IMR-90 (cell line): ENCODE results near the gene CEP76. TPM values are rescaled to one million over a fixed set of nuclear protein-coding genes. Genes with fewer than 3 reads are reported as not detected.

Source experiments
- ATAC-seq: fragments of 200-7000 bp; cut with Tn5 transposase; 2 replicates; pipeline ENCODE4 v1.9.1; 2020; ENCODE audit warnings: low read depth, mild to moderate bottlenecking, moderate library complexity
- BruUV-seq: library from RNA; stranded (reverse); fragments of 400-500 nt; replicated peaks from 2 replicates; lab custom pipeline; 2021; lab: Mats Ljungman, UMichigan
- CTCF ChIA-PET: fragments of 300-600 bp; formaldehyde crosslinking; extraction: SDS; loops from one replicate; lab custom pipeline; 2021; ENCODE audit warnings: antibody characterized with exemption; lab: Yijun Ruan, JAX
- POLR2A ChIA-PET: fragments of 300-600 bp; sonication (Branson Sonifier 250); formaldehyde crosslinking; loops from one replicate; lab custom pipeline; 2022; ENCODE audit warnings: antibody characterized with exemption; ENCODE audit not compliant: unreplicated experiment; lab: Charles Lee
- DNase-seq: peaks from one replicate; pipeline ENCODE4 v3.0.0; 2013
- H2AFZ ChIP-seq: replicated peaks from 2 replicates; pipeline ENCODE3; 2013; ENCODE audit warnings: low read length, mild to moderate bottlenecking; ENCODE audit not compliant: poor library complexity
- H2AK5ac ChIP-seq: 2 replicates; pipeline ENCODE4 v1.6.1; 2013; ENCODE audit warnings: low read depth, low read length, inconsistent platforms
- H2AK9ac ChIP-seq: replicated peaks from 2 replicates; pipeline ENCODE3; 2013; ENCODE audit warnings: mild to moderate bottlenecking, low read depth, low read length, moderate library complexity; ENCODE audit not compliant: poor library complexity
- H2BK120ac ChIP-seq: 2 replicates; pipeline ENCODE4 v1.6.1; 2013; ENCODE audit warnings: low read depth, low read length, inconsistent platforms
- H2BK15ac ChIP-seq: 3 replicates; pipeline ENCODE4 v1.6.1; 2013; ENCODE audit warnings: low read depth, low read length, inconsistent platforms
- H2BK20ac ChIP-seq: 2 replicates; pipeline ENCODE4 v1.6.1; 2013; ENCODE audit warnings: low read depth, mild to moderate bottlenecking, inconsistent platforms, low read length, moderate library complexity
- H2BK5ac ChIP-seq: 2 replicates; pipeline ENCODE4 v1.6.1; 2013; ENCODE audit warnings: mild to moderate bottlenecking, low read depth, low read length, inconsistent platforms; ENCODE audit not compliant: poor library complexity, severe bottlenecking
- H3K14ac ChIP-seq: replicated peaks from 2 replicates; pipeline ENCODE4 v1.6.1; 2013; ENCODE audit warnings: low read depth, low read length, inconsistent platforms
- H3K18ac ChIP-seq: 2 replicates; pipeline ENCODE4 v1.6.1; 2013; ENCODE audit warnings: low read depth, low read length, control low read depth
- H3K23ac ChIP-seq: 2 replicates; pipeline ENCODE4 v1.6.1; 2013; ENCODE audit warnings: low read depth, low read length, inconsistent platforms
- H3K27ac ChIP-seq: 2 replicates; pipeline ENCODE4 v1.5.1; 2013; ENCODE audit warnings: mild to moderate bottlenecking, control low read depth, low read length; ENCODE audit not compliant: insufficient read depth
- H3K27me3 ChIP-seq: 2 replicates; pipeline ENCODE4 v1.6.1; 2013; ENCODE audit warnings: low read length; ENCODE audit not compliant: control insufficient read depth, insufficient read depth
- H3K36me3 ChIP-seq: 2 replicates; pipeline ENCODE4 v1.6.1; 2013; ENCODE audit warnings: low read length, mixed read lengths; ENCODE audit not compliant: control insufficient read depth, insufficient read depth
- H3K4ac ChIP-seq: 2 replicates; pipeline ENCODE4 v1.6.1; 2013; ENCODE audit warnings: low read depth, low read length, inconsistent platforms
- H3K4me1 ChIP-seq: 2 replicates; pipeline ENCODE4 v1.6.1; 2013; ENCODE audit warnings: low read length, mixed read lengths; ENCODE audit not compliant: control insufficient read depth, insufficient read depth
- H3K4me2 ChIP-seq: 2 replicates; pipeline ENCODE4 v1.6.1; 2013; ENCODE audit warnings: low read depth, mild to moderate bottlenecking, control low read depth, low read length, moderate library complexity
- H3K4me3 ChIP-seq: 2 replicates; pipeline ENCODE4 v1.5.1; 2013; ENCODE audit warnings: low read depth, mild to moderate bottlenecking, control low read depth, low read length, moderate library complexity; ENCODE audit not compliant: insufficient read depth
- H3K56ac ChIP-seq: 2 replicates; pipeline ENCODE4 v1.6.1; 2013; ENCODE audit warnings: low read length, inconsistent platforms; ENCODE audit not compliant: insufficient read depth; ENCODE audit errors: extremely low read depth
- H3K79me1 ChIP-seq, 2 experiments: 2 replicates each; pipeline ENCODE4 v1.6.1; 2013; ENCODE audit warnings: low read length in 2 of 2, inconsistent platforms in 1 of 2, low read depth in 1 of 2
- H3K9ac ChIP-seq: 2 replicates; pipeline ENCODE4 v1.6.1; 2013; ENCODE audit warnings: low read depth, low read length, control low read depth
- H3K9me1 ChIP-seq: 2 replicates; pipeline ENCODE4 v1.6.1; 2013; ENCODE audit warnings: low read length, inconsistent platforms; ENCODE audit not compliant: insufficient read depth
- H3K9me3 ChIP-seq: 2 replicates; pipeline ENCODE4 v1.6.1; 2013; ENCODE audit warnings: low read length; ENCODE audit not compliant: control insufficient read depth, insufficient read depth
- H4K20me1 ChIP-seq: 2 replicates; pipeline ENCODE4 v1.6.1; 2013; ENCODE audit warnings: low read length, inconsistent platforms; ENCODE audit not compliant: insufficient read depth
- H4K5ac ChIP-seq: 2 replicates; pipeline ENCODE4 v1.6.1; 2013; ENCODE audit warnings: mild to moderate bottlenecking, low read depth, low read length, control low read depth
- H4K8ac ChIP-seq, 2 experiments: 2 replicates each; pipeline ENCODE4 v1.6.1; 2013; ENCODE audit warnings: low read depth in 2 of 2, low read length in 2 of 2, control low read depth in 1 of 2, inconsistent platforms in 1 of 2
- H4K91ac ChIP-seq: 2 replicates; pipeline ENCODE4 v1.6.1; 2013; ENCODE audit warnings: low read depth, low read length, inconsistent platforms; ENCODE audit not compliant: insufficient read depth
- CTCF ChIP-seq: conservative IDR thresholded peaks from 2 replicates; pipeline ENCODE4 v1.5.1; 2012; ENCODE audit warnings: mild to moderate bottlenecking, low read depth, low read length, improper control_type of control experiment
- ELK1 ChIP-seq: fragments of 150-350 bp; IDR thresholded peaks from 2 replicates; pipeline ENCODE4 v1.6.1; 2016; ENCODE audit warnings: low read depth, mild to moderate bottlenecking, low read length, moderate library complexity, borderline replicate concordance
- WGBS, 2 experiments: methylation state at CpG; one replicate each; pipeline versions ENCODE4 v1.1.5 to v1.1.7; 2013; ENCODE audit warnings: missing lambda C conversion rate in 2 of 2; ENCODE audit not compliant: insufficient read length in 1 of 2; ENCODE audit errors: extremely low coverage in 2 of 2; 5-methylcytosine and 5-hydroxymethylcytosine counted together
- dilution Hi-C: fragments of 300-500 bp; cut with HindIII; formaldehyde crosslinking; loops from one replicate; pipeline ENCODE4 v1.14.3; 2018; ENCODE audit warnings: low sequenced_read_pairs; ENCODE audit not compliant: unreplicated experiment
- in situ Hi-C: fragments of 300-500 bp; cut with MboI; formaldehyde crosslinking; loops from 3 replicates; pipeline ENCODE4 v1.14.3; 2019; ENCODE audit warnings: low sequenced_read_pairs, inconsistent platforms, mixed read lengths
- intact Hi-C: fragments of 100-400 bp; cut with micrococcal nuclease; formaldehyde crosslinking; loops from 2 replicates; pipeline ENCODE4 v1.10.0; 2022
- polyA plus RNA-seq, 3 experiments: library from polyadenylated mRNA; depleted of rRNA; stranded (reverse); fragments of >200 nt; gene quantifications; 2 replicates each; pipeline ENCODE4 v1.2.3, GENCODE V29; 2012; ENCODE audit warnings: low replicate concordance in 1 of 3
- total RNA-seq: library from RNA; depleted of rRNA; stranded (reverse); fragments of >200 nt; gene quantifications from 2 replicates; pipeline ENCODE4 v1.2.3, GENCODE V29; 2012

Gene CEP76
- total and polyA plus RNA-seq, 2 of the 4 experiments (the other 2 are of a cell fraction), result 5.1 to 8.1 TPM

- WGBS, 2 experiments, result 40% methylated on average over 3 of the region's 6 CpGs; no CpG with 5 or more reads in 1 of the 2 experiments
- H3K27me3 ChIP-seq, result no peaks in the 10 kb centered on the region
- ATAC-seq (no peak), DNase-seq (no peak)
- intact Hi-C loops, result no loop called here
- peak overlapping the region; percentile 83 for H3K27ac ChIP-seq
- 0 out of 2 replicates have a peak overlapping the region, but pooled peaks have one; percentile 5 for H3K56ac ChIP-seq
- H2AK5ac ChIP-seq, result peak overlapping the region; percentile 97
- POLR2A ChIA-PET, result interaction anchor here (0.5 kb wide), 1 partner anchor 339 kb away, joined by 3 read pairs; no protein-coding TSS in a partner anchor
- peak overlapping the region; percentile 7 for H2AFZ ChIP-seq
- peak overlapping the region; percentile 91 for H3K4me2 ChIP-seq
- peaks cover 14% of the 10 kb centered on the region for H3K4me1 ChIP-seq
- peak overlapping the region; percentile 83 for H2AK9ac ChIP-seq
- no peaks in the 10 kb centered on the region for H3K36me3 ChIP-seq
- H3K9me1 ChIP-seq, result peaks cover 17% of the 10 kb centered on the region
- H3K79me1 ChIP-seq, result peaks cover 24 to 73% of the 10 kb centered on the region in 2 experiments
- H3K4ac ChIP-seq, result peak overlapping the region; percentile 73
- in situ Hi-C loops, result no loop called here
- H3K4me3 ChIP-seq, result no peak overlapping the region
- peak overlapping the region; percentile 59; the same call in 1 of the 2 replicates for H3K14ac ChIP-seq
- no peak overlapping the region for H4K5ac ChIP-seq
- BruUV-seq, result no TSS peak
- H4K8ac ChIP-seq, result peak overlapping the region in 1 of 2 experiments; percentile 15; a peak in 1 of 4 replicates
- no peaks in the 10 kb centered on the region for H3K9me3 ChIP-seq
- H2BK20ac ChIP-seq, result peak overlapping the region; percentile 78; the same call in 1 of the 2 replicates
- TF ChIP-seq ELK1, result no peak
- no peak for TF ChIP-seq CTCF
- peak overlapping the region; percentile 82 for H2BK120ac ChIP-seq
- no peak overlapping the region for H3K23ac ChIP-seq
- CTCF ChIA-PET, result interaction anchor here (1.0 kb wide), 2 partner anchors 101 to 250 kb away, joined by 3 to 4 read pairs; no protein-coding TSS in a partner anchor
- peak overlapping the region; percentile 51 for H2BK5ac ChIP-seq
- H2BK15ac ChIP-seq, result peak overlapping the region; percentile 87; the same call in 1 of the 3 replicates
- peaks cover 23% of the 10 kb centered on the region; the same call in 1 of the 2 replicates for H4K20me1 ChIP-seq
- H4K91ac ChIP-seq, result peak overlapping the region; percentile 40; the same call in 1 of the 2 replicates
- no peak overlapping the region for H3K9ac ChIP-seq
- dilution Hi-C loops, result no loop called here
- H3K18ac ChIP-seq, result 0 out of 2 replicates have a peak overlapping the region, but pooled peaks have one; percentile 27
Observed at GRCh38 chr18:12640881-12641200, 61.7 kb downstream of the CEP76 start.
